NCI-H146 treated with DMSO at 0.1 percent for 48 hours (cell line): ENCODE data around the gene ATR.
"Not testable (repeated sequence)": the region's sequence is repeated elsewhere in the genome, so short reads cannot be mapped to it uniquely, and the experiment has no call there.

ENCODE experiments used
- DNase-seq: peaks from one replicate; lab custom pipeline; 2025; ENCODE audit not compliant: unreplicated experiment; lab: John Stamatoyannopoulos, UW

Gene ATR

DNA sequence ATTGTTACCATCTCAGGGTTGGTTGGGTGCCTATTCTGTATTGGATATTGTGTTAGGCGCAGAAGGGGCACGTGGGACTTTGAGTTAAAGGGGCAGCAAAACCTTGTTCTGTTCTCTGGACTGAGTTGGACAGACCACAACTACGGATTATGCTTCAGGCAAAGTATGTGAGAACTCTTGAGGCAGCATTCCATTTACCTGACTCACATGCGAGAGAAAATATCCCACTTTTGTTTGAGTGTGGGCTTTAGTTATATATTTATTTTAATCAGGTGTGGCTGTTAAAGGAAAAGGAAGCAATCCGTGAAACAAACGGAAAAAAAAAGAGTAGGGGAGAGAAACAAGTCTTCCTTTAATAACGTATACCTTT lies 17.0 kb upstream of the ATR start:
- peak; percentile 66 for DNase-seq

DNA sequence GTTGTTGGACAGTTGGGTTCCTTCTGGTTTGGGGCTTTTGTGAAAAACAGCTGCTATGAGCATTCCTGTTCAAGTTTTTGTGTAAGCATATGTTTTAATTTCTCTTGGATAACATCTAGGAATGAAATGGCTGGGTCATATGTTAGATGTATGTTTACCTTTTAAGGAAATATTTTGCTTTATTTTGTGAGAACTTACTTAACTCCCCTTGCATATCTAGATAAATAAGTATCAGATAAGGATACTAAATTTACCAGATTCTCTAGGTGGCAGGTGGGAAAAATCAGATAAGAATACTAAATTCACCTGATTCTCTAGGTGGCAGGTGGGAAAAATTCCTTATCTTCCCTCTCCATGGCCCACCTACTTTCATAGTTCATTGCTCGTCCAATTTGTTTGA lies 16.6 kb upstream of the ATR start:
- DNase-seq, result no peak

DNA sequence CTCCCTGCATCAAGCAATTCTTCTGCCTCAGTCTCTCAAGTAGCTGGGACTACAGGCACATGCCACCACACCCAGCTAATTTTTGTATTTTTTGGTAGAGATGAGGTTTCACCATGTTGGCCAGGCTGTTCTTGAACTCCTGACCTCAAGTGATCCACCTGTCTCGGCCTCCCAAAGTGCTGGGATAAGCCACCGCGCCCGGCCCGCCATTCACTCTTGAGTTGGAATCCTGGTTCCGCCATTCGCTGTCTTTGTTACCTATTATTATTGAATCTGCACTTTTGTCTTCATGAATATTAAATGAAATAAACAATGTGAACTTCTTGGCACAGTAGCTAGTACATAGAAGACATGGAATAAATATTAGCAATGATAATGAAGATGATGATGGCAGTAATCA lies 13.7 kb upstream of the ATR start:
- DNase-seq, result not testable (repeated sequence)

DNA sequence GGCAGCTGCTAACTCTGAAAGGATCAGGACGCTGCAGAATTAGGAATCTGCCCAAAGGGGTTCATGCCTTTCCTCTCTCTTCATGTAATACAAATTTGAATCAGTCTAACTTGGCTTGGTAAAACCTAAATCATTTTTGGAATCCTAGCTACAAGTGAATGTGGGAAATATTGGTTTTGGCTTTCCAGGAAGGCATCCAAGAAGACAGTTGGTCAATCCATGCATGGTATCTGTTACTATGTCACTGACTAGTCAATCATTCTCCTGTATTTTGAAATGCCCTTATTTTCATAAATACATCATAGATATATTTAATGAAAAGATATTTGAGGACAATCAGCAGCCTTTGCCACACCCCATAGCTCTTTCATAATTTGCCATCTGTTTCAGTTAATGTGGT lies 10.2 kb upstream of the ATR start:
- DNase-seq, result no peak

DNA sequence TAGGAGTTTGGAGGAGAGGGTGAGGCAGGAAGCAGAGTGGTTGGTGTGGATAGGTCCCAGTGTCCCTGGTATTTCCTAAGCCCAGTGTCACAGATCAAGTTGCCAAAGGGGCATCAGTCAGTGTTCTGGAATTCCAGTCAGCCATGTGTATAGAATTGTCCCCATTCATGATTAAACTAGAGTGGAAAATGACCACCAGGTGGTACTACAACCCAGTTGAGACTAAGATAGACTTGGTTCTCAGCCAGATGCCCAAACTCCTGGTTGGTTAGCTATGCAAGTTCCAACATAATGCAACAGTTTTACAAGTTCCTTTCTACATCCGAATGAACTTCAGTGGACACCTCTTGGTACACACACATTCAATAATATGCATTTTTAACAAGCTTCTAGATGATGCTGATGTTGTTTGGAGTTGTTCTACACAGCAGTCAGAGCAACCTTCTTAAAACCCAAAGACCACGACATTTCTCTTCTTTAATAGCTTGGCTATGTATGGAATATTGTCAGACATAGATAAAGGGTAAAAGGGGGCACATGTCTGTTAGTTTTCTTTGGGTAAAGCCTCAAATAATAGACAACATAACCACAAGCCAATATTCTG lies 8.4 kb upstream of the ATR start:
- peak; percentile 73 for DNase-seq

DNA sequence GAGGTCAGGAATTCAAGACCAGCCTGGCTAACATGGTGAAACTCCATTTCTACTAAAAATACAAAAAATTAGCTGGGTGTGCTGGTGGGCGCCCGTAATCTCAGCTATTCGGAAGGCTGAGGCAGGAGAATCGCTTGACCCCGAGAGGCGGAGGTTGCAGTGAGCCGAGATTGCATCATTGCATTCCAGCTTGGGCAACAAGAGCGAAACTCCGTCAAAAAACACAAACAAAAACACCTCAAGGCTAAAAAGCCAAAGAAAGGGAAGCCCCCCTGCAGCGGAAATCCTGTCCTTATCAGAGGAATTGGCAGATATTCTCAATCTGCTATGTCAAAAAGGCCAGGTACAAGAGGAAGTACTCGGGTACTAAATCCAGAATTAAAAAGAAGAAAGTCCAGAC lies 2.5 kb upstream of the ATR start:
- not testable (repeated sequence) for DNase-seq

DNA sequence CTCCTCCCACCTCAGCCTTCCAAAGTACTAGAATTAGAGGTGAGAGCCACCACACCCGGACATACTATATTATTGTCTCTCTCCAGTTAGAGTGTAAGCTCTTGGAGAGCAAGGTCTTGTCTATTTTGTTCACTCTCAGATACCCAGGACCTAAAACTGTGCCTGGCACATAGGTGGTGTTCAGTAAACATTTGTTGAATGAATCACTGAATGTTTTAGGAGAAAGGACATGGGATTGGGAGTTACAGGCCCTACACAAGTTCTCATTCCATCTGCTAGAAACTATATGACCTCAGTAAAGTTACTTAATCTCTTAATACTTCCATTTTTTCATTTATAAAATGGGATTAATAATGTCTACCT lies 1.5 kb upstream of the ATR start:
- DNase-seq, result no peak

DNA sequence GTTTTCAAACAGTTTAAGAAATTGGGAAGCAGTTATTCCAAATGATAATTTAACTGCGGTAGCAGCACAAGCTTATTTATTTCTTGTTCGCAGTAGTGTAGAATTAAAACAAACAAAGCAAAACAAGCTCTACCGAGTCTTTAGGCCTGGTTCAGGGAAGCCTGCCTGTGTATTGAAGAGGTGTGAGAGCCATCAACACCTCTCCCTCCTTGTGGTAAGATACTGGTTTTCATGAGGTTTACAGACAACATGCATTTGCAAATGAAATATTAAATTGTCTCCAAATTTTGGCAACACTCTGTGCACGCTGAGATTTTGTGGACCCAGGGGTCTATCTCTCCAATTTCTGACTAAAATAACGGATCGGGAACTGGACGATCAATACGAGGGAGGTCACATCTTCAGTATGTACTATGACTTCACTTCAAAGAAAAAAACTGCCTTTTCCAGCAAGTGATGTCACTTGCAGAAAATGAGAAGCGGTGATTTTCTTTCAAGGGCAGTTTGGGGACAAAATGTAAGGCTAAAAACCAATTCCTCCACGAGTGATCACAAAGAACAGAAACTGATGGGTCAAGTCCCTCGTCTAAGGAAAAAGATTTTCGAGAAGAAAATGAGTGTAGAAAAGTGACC lies 721 bp downstream of the ATR start:
- DNase-seq, result peak; percentile 58

DNA sequence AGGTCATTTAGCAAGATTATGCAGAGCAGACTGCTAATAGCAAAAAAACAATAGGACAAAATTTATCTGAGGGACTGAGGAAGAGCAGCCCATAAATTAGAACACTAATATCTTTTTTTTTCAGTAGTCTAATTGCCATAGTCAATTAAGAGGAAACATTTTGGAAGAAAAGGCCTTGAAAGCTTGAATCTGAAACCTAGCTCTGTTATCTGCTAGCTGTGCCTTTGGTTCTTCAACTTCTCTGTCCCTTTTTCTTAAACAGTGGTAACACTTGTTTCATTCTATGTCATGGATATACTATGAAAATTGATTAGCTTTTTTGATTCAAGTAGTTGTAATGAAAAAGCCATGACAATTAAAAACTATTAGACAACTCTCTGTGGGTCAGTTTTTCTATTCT lies 1.7 kb downstream of the ATR start:
- DNase-seq, result no peak

DNA sequence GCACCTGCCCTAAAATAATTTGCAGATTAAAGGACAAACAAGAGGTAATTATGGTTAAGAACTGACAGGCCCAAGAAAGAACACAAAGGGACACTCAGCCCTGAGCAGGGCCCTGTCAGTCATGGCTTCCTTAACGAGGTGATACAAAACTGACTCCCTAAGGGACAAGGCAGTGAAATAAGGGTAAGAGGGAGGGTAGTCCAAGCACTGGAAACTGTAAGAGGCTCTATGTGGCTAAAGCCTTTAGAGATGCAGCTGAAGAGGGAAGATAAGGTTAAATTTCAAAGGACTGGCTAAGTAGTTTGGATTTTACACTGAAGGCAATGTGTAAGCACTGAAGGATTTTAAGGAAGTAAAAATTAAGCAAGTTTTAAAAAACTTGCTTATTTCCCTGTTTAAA lies 3.9 kb downstream of the ATR start:
- DNase-seq, result peak; percentile 50

DNA sequence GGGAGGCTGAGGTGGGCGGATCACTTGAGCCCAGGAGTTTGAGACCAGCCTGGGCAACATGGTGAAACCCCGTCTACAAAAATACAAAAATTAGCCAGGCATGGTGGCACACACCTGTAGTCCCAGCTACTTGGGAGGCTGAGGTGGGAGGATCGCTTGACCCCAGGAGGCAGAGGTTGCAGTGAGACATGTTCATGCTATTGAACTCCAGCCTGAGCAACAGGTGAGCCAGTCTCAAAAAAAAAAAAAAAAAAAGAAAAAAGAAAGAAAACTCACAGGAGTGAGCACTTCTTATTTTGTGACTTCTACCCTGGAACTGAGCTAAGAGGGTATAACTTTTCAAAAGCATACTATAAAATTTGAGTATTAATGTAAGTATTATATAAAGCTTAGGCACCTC lies 4.3 kb downstream of the ATR start:
- DNase-seq, result not testable (repeated sequence)

DNA sequence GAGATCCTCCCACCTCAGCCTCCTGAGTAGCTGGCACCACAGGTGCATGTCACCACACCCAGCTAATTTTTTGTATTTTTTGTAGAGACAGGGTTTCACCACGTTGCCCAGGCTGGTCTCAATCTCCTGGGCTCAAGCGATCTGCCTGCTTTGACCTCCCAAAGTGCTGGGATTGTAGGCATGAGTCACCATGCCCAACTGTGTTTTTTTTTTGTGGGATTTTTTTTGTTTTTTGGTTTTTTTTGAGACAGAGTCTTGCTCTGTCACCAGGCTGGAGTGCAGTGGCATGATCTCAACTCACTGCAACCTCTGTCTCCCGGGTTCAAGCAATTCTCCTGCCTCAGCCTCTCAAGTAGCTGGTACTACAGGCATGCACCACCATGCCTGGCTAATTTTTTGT lies 9.1 kb downstream of the ATR start:
- not testable (repeated sequence) for DNase-seq

DNA sequence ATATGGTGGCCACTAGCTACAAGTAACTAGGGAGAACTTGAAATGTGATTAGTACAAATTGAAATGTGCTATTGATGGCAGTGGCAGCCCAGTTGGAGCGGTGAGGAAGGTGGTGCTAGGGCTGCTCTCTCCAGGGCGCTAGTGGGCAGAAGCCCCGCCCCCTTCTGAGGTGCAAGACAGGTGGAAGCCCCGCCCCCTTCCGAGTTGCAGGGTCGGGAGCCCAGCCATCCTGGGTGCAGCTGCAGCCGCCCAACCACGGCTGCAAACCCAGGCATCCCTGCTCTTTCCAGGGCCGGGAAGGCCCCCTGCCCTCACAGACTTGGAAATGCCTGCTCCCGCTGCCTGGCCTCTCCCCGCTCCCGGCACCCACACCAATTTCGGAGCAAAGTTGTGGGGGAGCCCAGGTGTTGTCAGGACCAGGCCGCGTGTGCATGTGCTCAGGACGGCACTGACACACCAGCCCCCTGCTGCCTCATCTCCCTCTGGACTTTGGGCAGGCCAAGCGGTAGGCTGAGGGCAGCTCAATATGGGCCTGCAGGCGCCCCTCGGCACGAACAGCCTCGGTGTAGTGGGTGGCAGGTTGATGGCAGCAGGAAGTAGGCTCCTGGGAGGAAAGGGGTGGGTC lies 10.0 kb downstream of the ATR start:
- no peak for DNase-seq

DNA sequence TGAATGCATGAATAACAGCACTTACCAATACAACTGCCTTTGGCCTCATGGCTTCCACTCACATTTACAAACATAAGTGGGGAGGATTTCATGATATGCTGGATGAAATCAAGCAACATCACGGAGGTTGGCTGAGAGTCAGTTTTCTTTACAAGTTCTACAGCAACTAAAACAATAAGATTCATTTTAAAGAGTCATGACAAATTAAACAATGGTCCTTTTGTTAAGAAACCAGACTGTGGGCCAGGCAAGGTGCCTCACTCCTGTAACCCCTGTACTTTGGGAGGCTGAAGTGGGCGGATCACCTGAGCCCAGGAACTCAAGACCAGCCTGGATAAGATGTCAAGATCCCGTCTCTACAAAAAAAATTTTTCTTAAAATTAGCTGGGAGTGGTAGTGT lies 12.4 kb downstream of the ATR start:
- no peak for DNase-seq

DNA sequence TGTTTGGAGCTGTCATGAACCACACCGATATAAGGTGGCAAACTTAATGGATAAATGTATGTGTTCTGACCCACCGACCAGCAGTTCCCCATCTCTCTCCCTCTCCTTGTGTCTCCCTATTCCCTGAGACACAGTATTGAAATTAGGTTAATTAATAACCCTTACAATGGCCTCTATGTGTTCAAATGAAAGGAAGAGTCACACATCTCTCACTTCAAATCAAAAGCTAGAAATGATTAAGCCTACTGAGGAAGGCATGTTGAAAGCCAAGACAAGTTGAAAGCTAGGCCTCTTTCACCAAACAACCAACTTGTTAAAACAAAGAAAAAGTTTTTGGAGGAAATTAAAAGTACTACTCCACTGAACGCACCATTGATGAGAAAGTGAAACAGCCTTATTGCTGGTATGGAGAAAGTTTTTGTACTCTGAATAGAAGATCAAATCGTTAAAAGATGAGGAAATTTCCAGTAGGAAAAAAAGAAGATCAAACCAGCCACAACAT lies 15.0 kb downstream of the ATR start:
- DNase-seq, result no peak

DNA sequence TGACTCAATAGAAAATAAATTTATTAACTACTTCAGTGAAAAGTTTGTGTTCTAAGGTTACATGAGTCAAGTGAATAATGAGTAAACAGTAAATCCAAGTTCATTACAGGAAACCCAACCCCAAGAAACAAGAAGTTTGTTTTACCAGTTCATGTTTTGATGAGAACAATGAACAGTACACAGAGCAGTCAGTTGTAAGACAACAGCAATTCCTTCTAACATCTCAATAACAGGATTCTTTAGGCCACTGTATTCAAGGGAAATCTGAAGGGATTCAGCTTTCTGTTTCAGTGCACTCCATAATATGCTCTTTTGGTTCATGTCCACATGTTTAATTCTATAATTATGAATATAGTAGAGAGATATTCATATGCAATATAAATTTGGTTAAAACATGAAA lies 18.4 kb downstream of the ATR start:
- DNase-seq, result no peak

DNA sequence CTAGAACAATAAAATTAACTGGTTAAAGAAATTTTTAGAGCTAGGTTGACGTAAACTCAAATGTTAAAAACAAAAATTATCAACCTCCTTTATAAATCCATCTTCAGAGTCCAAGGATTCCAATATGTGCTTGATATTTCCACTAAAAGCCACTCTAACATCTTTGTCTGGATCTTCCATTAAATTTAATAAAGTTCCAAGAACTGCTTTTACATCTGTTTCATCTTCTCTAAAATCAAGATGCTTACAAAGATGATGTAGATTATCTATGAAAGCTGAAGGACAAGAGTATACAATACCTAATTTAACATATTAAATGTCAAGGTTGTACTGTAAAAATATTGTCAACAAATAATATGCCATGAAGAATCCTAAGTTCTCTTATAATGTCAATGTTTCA lies 24.8 kb downstream of the ATR start:
- DNase-seq, result no peak

DNA sequence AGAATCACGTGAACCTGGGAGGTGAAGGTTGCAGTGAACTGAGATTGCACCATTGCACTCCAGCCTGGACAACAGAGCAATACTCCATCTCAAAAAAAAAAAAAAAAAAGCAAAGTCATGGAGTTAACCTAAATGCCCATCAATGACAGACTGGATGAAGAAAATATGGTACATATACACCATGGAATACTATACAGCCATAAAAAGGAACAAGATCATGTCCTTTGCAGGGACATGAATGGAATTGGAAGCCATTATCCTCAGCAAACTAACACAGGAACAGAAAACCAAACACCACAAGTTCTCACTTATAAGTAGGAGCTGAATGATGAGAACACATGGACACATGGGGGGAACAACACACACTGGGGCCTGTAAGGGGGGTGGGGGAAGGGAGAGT lies 26.0 kb downstream of the ATR start:
- DNase-seq, result not testable (repeated sequence)

DNA sequence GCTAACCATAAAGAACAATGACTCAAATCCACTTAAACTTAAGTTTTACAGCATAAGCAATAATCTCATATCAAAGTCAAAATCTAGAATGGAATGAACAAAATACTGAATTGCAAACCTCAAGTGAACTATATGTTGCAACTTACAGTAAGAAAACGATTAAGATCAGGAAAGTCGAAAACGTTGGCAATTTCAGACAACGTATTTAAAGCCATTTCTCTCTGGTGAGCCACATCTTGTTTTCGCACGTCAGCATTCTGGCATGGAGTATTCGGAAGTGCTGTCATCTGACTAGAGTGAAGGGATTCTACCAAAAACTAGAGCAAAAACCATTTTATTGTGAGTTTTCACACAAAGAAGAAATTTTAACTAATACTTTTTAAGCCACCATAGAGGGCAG lies 28.5 kb downstream of the ATR start:
- DNase-seq, result no peak

DNA sequence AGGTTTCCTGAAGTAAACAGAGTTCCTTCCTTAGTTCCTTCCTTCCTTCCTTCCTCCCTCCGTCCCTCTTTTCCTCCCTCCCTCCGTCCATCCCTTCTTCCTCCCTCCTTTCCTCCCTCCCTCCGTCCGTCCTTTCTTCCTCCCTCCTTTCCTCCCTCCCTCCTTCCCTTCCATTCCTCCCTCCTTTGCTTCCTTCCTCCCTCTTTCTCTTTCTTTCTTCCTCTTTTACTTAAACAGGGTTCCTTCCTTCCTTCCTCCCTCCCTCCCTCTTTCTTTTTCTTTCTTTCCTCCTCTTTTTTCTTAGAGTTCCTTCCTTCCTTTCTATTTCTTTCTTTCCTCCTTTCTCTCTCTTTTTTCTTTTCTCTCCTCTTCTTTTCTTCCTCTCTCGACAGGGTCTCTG lies 35.2 kb downstream of the ATR start:
- DNase-seq, result no peak

DNA sequence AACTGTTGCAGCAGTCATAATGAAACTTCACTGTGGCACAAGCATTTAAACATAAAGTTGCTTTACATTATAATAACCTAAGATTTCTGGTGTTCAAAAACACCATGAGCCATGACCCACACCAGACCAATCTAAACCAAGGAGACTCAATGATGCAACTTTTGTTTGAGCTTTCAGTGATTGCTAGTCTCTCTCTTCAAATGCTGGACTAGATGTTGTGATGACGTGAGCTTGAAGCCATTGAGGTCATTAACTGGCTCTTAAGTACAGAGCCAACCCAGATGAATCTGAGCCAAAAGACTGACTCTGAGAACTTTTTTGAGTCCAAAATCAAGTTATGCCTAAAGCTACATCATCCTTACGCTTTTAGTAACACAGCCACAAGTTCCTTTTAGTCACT lies 36.5 kb downstream of the ATR start:
- DNase-seq, result no peak

DNA sequence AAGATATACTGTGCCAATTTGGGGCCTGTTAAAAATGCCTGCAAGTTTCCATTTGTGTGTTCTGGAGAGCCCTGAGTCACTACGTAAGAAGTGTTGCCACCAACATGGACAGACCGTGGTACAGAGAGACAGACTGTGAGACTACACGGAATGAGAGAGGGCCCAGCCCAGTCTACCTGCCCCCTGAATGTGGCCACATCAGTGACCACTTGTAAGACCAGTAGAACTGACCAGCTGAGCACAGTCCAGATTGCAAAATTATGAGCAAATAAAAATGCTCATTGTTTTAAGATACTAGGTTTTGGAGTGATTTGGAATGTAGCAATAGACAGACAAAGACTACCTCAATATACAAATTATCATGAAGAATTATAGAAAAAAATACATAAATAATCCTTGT lies 42.0 kb downstream of the ATR start:
- DNase-seq, result no peak

DNA sequence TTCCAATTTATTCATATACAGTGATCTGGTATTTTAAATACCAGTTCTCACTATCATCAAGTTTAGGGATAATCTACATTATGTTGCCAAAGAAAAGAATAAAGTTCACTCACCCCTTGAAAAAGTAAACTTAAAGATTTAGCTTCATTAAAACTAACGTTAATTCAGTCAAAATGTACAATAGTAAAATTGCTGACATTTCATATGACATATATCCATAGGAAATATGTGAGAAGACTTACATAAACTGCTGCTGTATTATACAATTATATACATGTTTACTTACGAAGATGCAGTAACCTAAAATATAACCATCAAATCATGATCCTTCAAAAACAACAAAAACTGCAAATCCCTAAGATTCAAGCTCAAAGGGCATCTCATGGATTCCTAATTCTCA lies 44.0 kb downstream of the ATR start:
- no peak for DNase-seq
